OCI-LY1 (cell line): Measurements from ENCODE around the gene ACO2.
"Not testable (repeated sequence)": the region's sequence is repeated elsewhere in the genome, so short reads cannot be mapped to it uniquely, and the experiment has no call there.

Experiments
- H2AFZ ChIP-seq: fragments of 200-600 bp; sonication (generic), shearing (Covaris generic); 2 replicates; pipeline ENCODE4 v1.6.0; 2014; ENCODE audit warnings: antibody characterized with exemption, mild to moderate bottlenecking, low read length
- H3F3A ChIP-seq: fragments of 200-600 bp; sonication (generic), shearing (Covaris generic); 2 replicates; pipeline ENCODE4 v1.6.0; 2014; ENCODE audit warnings: mild to moderate bottlenecking, antibody characterized with exemption, low read length, moderate library complexity; ENCODE audit not compliant: insufficient read depth
- H3K27ac ChIP-seq: fragments of 200-600 bp; sonication (generic); 2 replicates; pipeline ENCODE4 v1.5.1; 2014; ENCODE audit warnings: low read length, mixed run types, mild to moderate bottlenecking, low read depth; ENCODE audit not compliant: poor library complexity, severe bottlenecking
- H3K27me3 ChIP-seq: fragments of 200-600 bp; sonication (generic); 2 replicates; pipeline ENCODE4 v1.6.0; 2014; ENCODE audit warnings: antibody characterized with exemption, mild to moderate bottlenecking, low read length, moderate library complexity; ENCODE audit not compliant: insufficient read depth
- H3K36me3 ChIP-seq: fragments of 200-600 bp; sonication (generic); 2 replicates; pipeline ENCODE4 v1.6.1; 2014; ENCODE audit warnings: mild to moderate bottlenecking, antibody characterized with exemption, low read length, moderate library complexity, mixed read lengths; ENCODE audit not compliant: insufficient read depth
- H3K4me1 ChIP-seq: fragments of 200-600 bp; sonication (generic); 2 replicates; pipeline ENCODE4 v1.5.1; 2014; ENCODE audit warnings: mild to moderate bottlenecking, low read length, moderate library complexity; ENCODE audit not compliant: insufficient read depth, severe bottlenecking
- H3K4me2 ChIP-seq: fragments of 200-600 bp; sonication (generic), shearing (Covaris generic); 2 replicates; pipeline ENCODE4 v1.6.1; 2014; ENCODE audit warnings: low read length
- H3K4me3 ChIP-seq: fragments of 200-600 bp; sonication (generic); 2 replicates; pipeline ENCODE4 v1.5.1; 2014; ENCODE audit warnings: low read length, low read depth, mild to moderate bottlenecking, mixed read lengths; ENCODE audit not compliant: poor library complexity, severe bottlenecking
- H3K79me2 ChIP-seq: fragments of 200-600 bp; shearing (Covaris generic); 2 replicates; pipeline ENCODE4 v1.6.1; 2016; ENCODE audit warnings: mixed run types, low read length, mixed read lengths; ENCODE audit not compliant: insufficient read depth
- H3K9ac ChIP-seq: fragments of 200-600 bp; sonication (generic), shearing (Covaris generic); 2 replicates; pipeline ENCODE4 v1.6.1; 2014; ENCODE audit warnings: mild to moderate bottlenecking, low read length, mixed read lengths
- H3K9me2 ChIP-seq: fragments of 200-600 bp; sonication (generic), shearing (Covaris generic); 2 replicates; pipeline ENCODE4 v1.6.1; 2014; ENCODE audit warnings: low read depth, mild to moderate bottlenecking, low read length, mixed read lengths
- H3K9me3 ChIP-seq: fragments of 200-600 bp; shearing (Covaris generic); 2 replicates; pipeline ENCODE4 v1.6.1; 2014; ENCODE audit warnings: low read length, mixed read lengths
- H4K20me1 ChIP-seq: fragments of 200-600 bp; sonication (generic), shearing (Covaris generic); 2 replicates; pipeline ENCODE4 v1.6.0; 2016; ENCODE audit warnings: mild to moderate bottlenecking, low read length; ENCODE audit not compliant: insufficient read depth
- CTCF ChIP-seq: fragments of 200-600 bp; sonication (generic), shearing (Covaris generic); IDR thresholded peaks from 2 replicates; pipeline ENCODE4 v1.5.1; 2017; ENCODE audit warnings: mild to moderate bottlenecking, antibody characterized with exemption, low read length, moderate library complexity, mixed read lengths
- EZH2 ChIP-seq: fragments of 200-600 bp; sonication (generic), shearing (Covaris generic); IDR thresholded peaks from 2 replicates; pipeline ENCODE4 v1.8.0; 2017; ENCODE audit warnings: borderline replicate concordance, mixed run types, mild to moderate bottlenecking, antibody characterized with exemption, low read length, moderate library complexity, mixed read lengths

Gene ACO2

GRCh38 chr22:41571786-41572185 lies 102.9 kb downstream of the ACO2 start:
- 0 out of 2 replicates have a peak, but pooled peaks cover 4% of the 10 kb centered on the region for H3K36me3 ChIP-seq
- H3K4me1 ChIP-seq: no peaks in the 10 kb centered on the region
- H3K27me3 ChIP-seq: no peaks in the 10 kb centered on the region
- no peak overlapping the region for H3K4me2 ChIP-seq
- no peaks in the 10 kb centered on the region for H3K9me2 ChIP-seq
- H3K9me3 ChIP-seq: no peaks in the 10 kb centered on the region
- H2AFZ ChIP-seq: no peak overlapping the region
- no peaks in the 10 kb centered on the region for H4K20me1 ChIP-seq
- no peak overlapping the region for H3K27ac ChIP-seq
- H3K9ac ChIP-seq: no peak overlapping the region
- no peaks in the 10 kb centered on the region for H3K79me2 ChIP-seq
- H3F3A ChIP-seq: no peaks in the 10 kb centered on the region
- TF ChIP-seq CTCF (no peak), EZH2 (no peak)
- H3K4me3 ChIP-seq: no peak overlapping the region

- H3K4me3 ChIP-seq, H3F3A ChIP-seq, H3K27me3 ChIP-seq, H3K4me2 ChIP-seq, H4K20me1 ChIP-seq, H3K9ac ChIP-seq, H2AFZ ChIP-seq, H3K27ac ChIP-seq, H3K9me3 ChIP-seq, H3K36me3 ChIP-seq, H3K4me1 ChIP-seq, H3K9me2 ChIP-seq, H3K79me2 ChIP-seq: not testable (repeated sequence)
Observed at GRCh38 chr22:41572305-41572704, 103.4 kb downstream of the ACO2 start.

DNA sequence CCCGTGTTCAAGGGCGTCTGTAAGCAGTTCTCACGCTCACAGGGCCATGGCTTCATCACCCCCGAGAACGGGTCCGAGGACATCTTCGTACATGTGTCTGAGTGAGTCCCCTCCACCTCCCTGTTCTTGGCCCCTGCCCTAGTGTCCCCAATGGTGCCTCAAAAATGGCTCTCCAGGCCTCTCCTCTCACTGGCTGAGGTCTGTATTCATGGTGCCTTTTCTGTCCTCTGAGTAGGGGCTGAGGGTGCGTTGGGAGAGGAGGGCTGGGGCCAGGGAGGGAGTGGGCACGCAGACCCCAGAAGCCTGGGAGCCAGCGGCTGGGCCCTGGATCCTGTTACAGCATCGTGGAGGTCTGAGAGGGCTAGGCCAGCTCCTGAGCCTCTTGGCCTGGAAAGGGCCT lies 104.8 kb downstream of the ACO2 start:
- H3K9me2 ChIP-seq: no peaks in the 10 kb centered on the region
- peaks cover 9% of the 10 kb centered on the region; the same call in 1 of the 2 replicates for H3K36me3 ChIP-seq
- no peak overlapping the region for H3K4me2 ChIP-seq
- TF ChIP-seq EZH2 (no peak), CTCF (no peak)
- no peaks in the 10 kb centered on the region for H3K27me3 ChIP-seq
- H2AFZ ChIP-seq: no peak overlapping the region
- H3K9me3 ChIP-seq: no peaks in the 10 kb centered on the region
- no peak overlapping the region for H3K4me3 ChIP-seq
- H3K79me2 ChIP-seq: no peaks in the 10 kb centered on the region
- H4K20me1 ChIP-seq: no peaks in the 10 kb centered on the region
- no peaks in the 10 kb centered on the region for H3K4me1 ChIP-seq
- no peak overlapping the region for H3K9ac ChIP-seq
- no peaks in the 10 kb centered on the region for H3F3A ChIP-seq
- H3K27ac ChIP-seq: no peak overlapping the region

- Histone ChIP-seq H3K4me2 (no peak overlapping the region), H3F3A (no peaks in the 10 kb centered on the region), H4K20me1 (no peaks in the 10 kb centered on the region), H3K36me3 (peaks cover 9% of the 10 kb centered on the region; the same call in 1 of the 2 replicates), H3K9ac (no peak overlapping the region), H3K9me2 (no peaks in the 10 kb centered on the region), H3K27ac (no peak overlapping the region), H3K4me3 (no peak overlapping the region), H3K9me3 (no peaks in the 10 kb centered on the region), H3K79me2 (no peaks in the 10 kb centered on the region), H2AFZ (no peak overlapping the region), H3K27me3 (no peaks in the 10 kb centered on the region), H3K4me1 (no peaks in the 10 kb centered on the region)
- TF ChIP-seq EZH2 (no peak), CTCF (no peak)
Observed at GRCh38 chr22:41574847-41575381, 106.0 kb downstream of the ACO2 start.
